ENCODE measurements around the gene KIF26B.

Gene KIF26B

GRCh38 chr1:245124644-245125043 is 30.1 kb upstream of the KIF26B start:
- no peak for ATAC-seq
- no peak for TF ChIP-seq ISL1 (CRISPR knock-in tag; IDR thresholded peaks at IDR 0.05)
- no peak for TF ChIP-seq POU6F1 (CRISPR knock-in tag; IDR thresholded peaks at IDR 0.05; ENCODE audit: borderline replicate concordance, low read depth)
- no peak for TF ChIP-seq PATZ1 (CRISPR knock-in tag; IDR thresholded peaks at IDR 0.05; ENCODE audit: borderline replicate concordance)
- TF ChIP-seq ZNF70 (CRISPR knock-in tag; IDR thresholded peaks at IDR 0.05) = no peak
- no peak for TF ChIP-seq ZNF565 (CRISPR knock-in tag; conservative IDR thresholded peaks at IDR 0.05; ENCODE audit: low read depth)
- TF ChIP-seq ESRRG (CRISPR knock-in tag; IDR thresholded peaks at IDR 0.05) = no peak
- TF ChIP-seq TCF4 (CRISPR knock-in tag; IDR thresholded peaks at IDR 0.05; ENCODE audit: borderline replicate concordance) = no peak
- no peak for TF ChIP-seq RARB (CRISPR knock-in tag; IDR thresholded peaks at IDR 0.05)
- no peak for TF ChIP-seq CREB5 (CRISPR knock-in tag; IDR thresholded peaks at IDR 0.05; ENCODE audit: low read depth)
- no peak for TF ChIP-seq ZFP3 (CRISPR knock-in tag; IDR thresholded peaks at IDR 0.05)
- no peak for TF ChIP-seq ZC3H10 (CRISPR knock-in tag; IDR thresholded peaks at IDR 0.05)
- TF ChIP-seq BACH2 (CRISPR knock-in tag; IDR thresholded peaks at IDR 0.05; ENCODE audit: borderline replicate concordance) = no peak
- TF ChIP-seq GLIS3 (CRISPR knock-in tag; IDR thresholded peaks at IDR 0.05) = no peak
- TF ChIP-seq PPARA (CRISPR knock-in tag; IDR thresholded peaks at IDR 0.05; ENCODE audit: borderline replicate concordance) = no peak
- no peak for TF ChIP-seq OSR1 (CRISPR knock-in tag; IDR thresholded peaks at IDR 0.05)
- TF ChIP-seq TOX (CRISPR knock-in tag; IDR thresholded peaks at IDR 0.05; ENCODE audit: borderline replicate concordance) = no peak

GRCh38 chr1:245126530-245126929 is 28.3 kb upstream of the KIF26B start:
- TF ChIP-seq PPARA (CRISPR knock-in tag; IDR thresholded peaks at IDR 0.05; ENCODE audit: borderline replicate concordance) = no peak
- TF ChIP-seq BACH2 (CRISPR knock-in tag; IDR thresholded peaks at IDR 0.05; ENCODE audit: borderline replicate concordance) = no peak
- no peak for TF ChIP-seq OSR1 (CRISPR knock-in tag; IDR thresholded peaks at IDR 0.05)
- TF ChIP-seq ZNF8 (CRISPR knock-in tag; IDR thresholded peaks at IDR 0.05) = no peak
- TF ChIP-seq GLIS3 (CRISPR knock-in tag; IDR thresholded peaks at IDR 0.05) = no peak
- no peak for TF ChIP-seq ZNF565 (CRISPR knock-in tag; conservative IDR thresholded peaks at IDR 0.05; ENCODE audit: low read depth)
- no peak for TF ChIP-seq ZC3H10 (CRISPR knock-in tag; IDR thresholded peaks at IDR 0.05)
- no peak for TF ChIP-seq SNAI2 (CRISPR knock-in tag; IDR thresholded peaks at IDR 0.05)
- ATAC-seq = no peak

GRCh38 chr1:245128381-245129101 is 26.2 kb upstream of the KIF26B start:
- ATAC-seq = no peak
- TF ChIP-seq PPARA (CRISPR knock-in tag; IDR thresholded peaks at IDR 0.05; ENCODE audit: borderline replicate concordance) (no peak), ZC3H10 (CRISPR knock-in tag; IDR thresholded peaks at IDR 0.05) (no peak), CSRNP3 (CRISPR knock-in tag; IDR thresholded peaks at IDR 0.05) (no peak), RARB (CRISPR knock-in tag; IDR thresholded peaks at IDR 0.05) (no peak), TCF4 (CRISPR knock-in tag; IDR thresholded peaks at IDR 0.05; ENCODE audit: borderline replicate concordance) (no peak), TOX (CRISPR knock-in tag; IDR thresholded peaks at IDR 0.05; ENCODE audit: borderline replicate concordance) (no peak)

- ATAC-seq = no peak
- TF ChIP-seq POU6F1 (CRISPR knock-in tag; IDR thresholded peaks at IDR 0.05; ENCODE audit: borderline replicate concordance, low read depth) (no peak), ZNF565 (CRISPR knock-in tag; conservative IDR thresholded peaks at IDR 0.05; ENCODE audit: low read depth) (no peak), PPARA (CRISPR knock-in tag; IDR thresholded peaks at IDR 0.05; ENCODE audit: borderline replicate concordance) (no peak), GLIS3 (CRISPR knock-in tag; IDR thresholded peaks at IDR 0.05) (no peak), PATZ1 (CRISPR knock-in tag; IDR thresholded peaks at IDR 0.05; ENCODE audit: borderline replicate concordance) (no peak), CSRNP3 (CRISPR knock-in tag; IDR thresholded peaks at IDR 0.05) (no peak), TOX (CRISPR knock-in tag; IDR thresholded peaks at IDR 0.05; ENCODE audit: borderline replicate concordance) (no peak), ZFP30 (CRISPR knock-in tag; IDR thresholded peaks at IDR 0.05) (no peak), ZFP3 (CRISPR knock-in tag; IDR thresholded peaks at IDR 0.05) (no peak), ZNF8 (CRISPR knock-in tag; IDR thresholded peaks at IDR 0.05) (no peak), ISL1 (CRISPR knock-in tag; IDR thresholded peaks at IDR 0.05) (no peak)
Observed at GRCh38 chr1:245129319-245130240, 25.2 kb upstream of the KIF26B start.

Measured in SK-N-SH treated with all-trans-retinoic acid at 6 μM for 48 hours (cell line).